ENCODE results near the gene RAB38.

DNA sequence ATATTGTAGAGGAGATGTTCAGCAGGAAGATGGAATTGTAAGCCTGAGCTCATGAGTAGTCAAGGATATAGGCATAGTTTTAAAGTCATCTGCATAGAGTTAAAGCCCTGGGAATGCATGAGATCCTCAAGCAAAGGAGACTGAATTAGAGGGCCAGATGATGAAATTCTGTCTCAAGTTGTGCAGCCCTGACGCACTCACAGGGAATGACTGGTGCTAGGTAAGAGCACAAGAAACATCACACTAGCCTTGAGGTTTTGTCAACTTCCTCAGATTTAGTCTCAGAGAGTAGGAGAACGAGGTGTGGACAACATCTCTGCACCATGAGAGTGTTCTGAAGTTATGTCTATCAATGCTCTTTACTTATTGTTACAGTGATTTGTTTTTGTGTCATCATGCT, 5.8 kb downstream of the RAB38 start:
- TF ChIP-seq CTCF (IDR thresholded peaks at IDR 0.05) = no peak
- TF ChIP-seq ZFX (IDR thresholded peaks at IDR 0.05; ENCODE audit: borderline replicate concordance) = no peak
